GM21360 (cell line): ENCODE results near the gene AKR1C2.
"Not testable (repeated sequence)": the region's sequence is repeated elsewhere in the genome, so short reads cannot be mapped to it uniquely, and the experiment has no call there.

Experiments
- ATAC-seq: cut with Tn5 transposase; IDR thresholded peaks from one replicate; pipeline ENCODE4 v1.9.1; 2021; ENCODE audit warnings: mild to moderate bottlenecking, moderate library complexity; ENCODE audit not compliant: unreplicated experiment

The AKR1C2 gene

DNA sequence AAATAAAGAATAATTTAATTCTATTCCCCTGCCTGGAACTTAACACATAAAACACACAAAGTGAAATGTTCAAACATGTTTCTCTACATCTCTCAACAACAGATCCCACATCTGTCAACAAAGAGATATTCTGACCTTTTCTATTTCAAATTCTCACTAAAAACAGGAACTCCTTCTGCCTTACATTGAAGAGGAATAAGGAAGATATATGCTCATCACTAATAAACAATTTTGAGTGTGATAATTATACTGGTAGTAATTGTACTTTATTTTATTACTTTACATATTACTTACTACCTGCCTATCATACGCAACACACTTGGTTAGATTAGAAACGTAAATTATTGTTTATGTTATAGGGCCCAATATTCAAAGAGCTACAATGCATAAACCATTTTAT lies 13.4 kb downstream of the AKR1C2 start:
- ATAC-seq = no peak

DNA sequence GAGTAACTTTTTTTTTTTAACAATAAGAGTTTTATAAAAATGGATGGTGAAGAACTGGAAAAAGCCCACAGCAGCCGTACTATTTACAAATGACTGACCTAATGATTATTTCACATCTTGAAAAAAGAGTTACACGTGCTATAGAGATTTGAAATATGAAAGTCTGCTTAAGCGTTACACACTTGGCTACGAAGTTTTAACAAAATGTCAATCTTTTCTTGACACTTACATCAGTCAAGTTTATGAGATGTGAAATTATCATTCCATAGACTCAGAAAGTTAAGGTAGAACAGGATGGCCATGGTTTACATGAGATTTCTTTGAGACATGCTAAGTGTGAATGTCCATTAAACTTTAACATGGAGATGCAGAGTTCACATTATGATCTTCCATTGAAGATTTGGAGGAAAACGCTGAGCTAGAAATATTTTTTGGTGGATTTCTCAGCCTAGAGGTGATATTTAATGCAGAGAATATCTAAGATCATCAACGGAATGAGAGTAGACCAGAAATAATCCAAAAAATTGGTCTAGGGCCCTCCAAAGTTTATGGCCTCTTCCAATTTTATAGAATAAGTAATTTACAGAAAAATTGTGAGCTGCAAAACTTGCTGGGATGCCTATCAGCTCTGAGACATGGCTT lies 15.5 kb downstream of the AKR1C2 start:
- ATAC-seq = not testable (repeated sequence)

DNA sequence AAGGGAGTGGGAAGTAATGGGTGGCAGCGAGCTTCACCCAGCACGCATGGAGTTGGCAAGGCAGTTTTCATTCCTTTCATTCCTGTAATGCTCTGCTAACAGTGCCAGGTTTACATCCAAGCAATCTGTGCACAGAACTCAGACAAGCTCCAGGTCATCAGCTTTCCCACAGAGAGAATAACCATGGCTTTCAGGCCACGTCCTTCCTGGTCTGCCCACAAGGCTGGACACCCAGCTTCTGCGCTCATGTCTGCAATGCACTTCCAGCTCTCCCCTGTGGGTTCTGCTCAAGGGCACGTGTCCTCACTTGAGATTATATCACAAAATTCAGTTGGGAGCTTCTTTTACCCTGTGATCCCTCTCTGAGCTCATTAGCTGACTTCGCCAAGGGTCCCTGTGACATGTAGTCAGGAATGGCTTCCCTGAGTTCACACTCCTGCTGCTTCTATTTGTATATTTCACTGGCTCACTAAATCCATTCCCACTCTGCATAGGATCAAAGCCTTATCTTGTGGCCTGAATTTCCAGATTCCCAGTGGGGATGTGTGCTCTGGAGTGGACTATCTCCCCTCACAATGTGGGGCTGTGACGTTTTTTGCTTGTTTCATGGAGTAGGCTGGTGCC lies 18.6 kb downstream of the AKR1C2 start:
- ATAC-seq = no peak

DNA sequence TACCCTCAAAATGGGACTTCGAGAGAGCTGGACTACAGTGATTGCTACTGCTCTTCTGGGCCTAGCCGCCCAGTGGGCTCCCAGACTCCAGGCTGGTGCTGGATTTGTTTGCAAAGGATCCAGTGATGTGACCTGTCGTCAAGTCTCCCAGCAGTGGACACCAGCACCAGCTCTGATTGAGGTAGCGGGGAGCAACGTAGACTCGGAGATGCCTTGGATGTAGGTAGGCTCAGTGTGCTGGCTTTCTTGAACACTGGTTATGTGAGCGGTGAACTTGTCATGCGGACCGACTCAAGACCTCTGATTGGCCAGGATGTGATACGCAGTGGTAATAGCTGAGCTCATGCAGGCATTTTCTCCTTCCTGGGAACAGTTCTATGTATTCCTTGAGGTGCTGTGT lies 19.4 kb downstream of the AKR1C2 start:
- no peak for ATAC-seq

DNA sequence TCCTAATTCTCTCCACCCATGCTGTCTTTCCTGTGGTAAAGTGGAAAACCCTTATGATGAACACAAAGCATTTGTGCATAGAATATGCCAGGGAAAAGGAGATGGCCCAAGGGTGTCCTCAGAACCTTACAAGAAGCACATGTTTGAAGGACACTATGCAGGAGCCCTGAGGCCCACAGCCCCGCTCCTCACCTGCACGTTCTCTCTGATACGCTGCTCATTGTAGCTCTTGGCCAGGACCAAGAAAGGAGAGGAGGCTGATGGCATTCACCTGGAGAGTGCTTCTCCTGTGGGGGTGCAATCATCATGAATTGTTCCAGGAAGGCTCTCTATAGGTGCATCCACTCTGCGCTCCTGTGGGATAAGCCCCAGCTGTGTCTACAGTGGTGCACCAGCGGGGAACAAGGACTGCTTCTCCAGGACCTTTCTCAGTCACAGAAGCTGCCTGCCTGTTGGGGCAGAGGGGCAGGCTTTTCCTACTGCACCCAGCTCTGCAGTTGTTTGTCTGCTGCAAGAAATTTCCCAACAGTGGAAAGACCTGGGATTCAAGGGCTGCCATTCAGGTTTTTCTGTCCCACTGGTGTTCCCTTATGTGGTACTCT lies 19.9 kb downstream of the AKR1C2 start:
- ATAC-seq = no peak

DNA sequence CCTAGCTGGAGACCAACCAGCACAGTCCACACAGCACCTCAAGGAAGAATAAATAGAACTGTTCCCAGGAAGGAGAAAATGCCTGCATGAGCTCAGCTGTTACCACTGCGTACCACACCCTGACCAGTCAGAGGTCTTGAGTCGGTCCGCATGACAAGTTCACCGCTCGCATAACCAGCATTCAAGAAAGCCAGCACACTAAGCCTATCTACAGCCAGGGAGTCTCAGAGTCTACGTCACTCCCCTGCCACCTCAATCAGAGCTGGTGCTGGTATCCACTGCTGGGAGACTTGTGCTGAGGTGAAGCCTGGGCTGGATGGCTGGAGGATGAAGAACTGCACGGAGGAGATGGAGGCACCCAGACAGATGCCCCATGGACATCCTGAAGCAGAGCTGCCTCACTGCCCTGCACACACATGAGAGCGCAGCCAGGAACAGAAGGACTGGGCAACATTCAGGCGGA lies 20.9 kb downstream of the AKR1C2 start:
- ATAC-seq = no peak

DNA sequence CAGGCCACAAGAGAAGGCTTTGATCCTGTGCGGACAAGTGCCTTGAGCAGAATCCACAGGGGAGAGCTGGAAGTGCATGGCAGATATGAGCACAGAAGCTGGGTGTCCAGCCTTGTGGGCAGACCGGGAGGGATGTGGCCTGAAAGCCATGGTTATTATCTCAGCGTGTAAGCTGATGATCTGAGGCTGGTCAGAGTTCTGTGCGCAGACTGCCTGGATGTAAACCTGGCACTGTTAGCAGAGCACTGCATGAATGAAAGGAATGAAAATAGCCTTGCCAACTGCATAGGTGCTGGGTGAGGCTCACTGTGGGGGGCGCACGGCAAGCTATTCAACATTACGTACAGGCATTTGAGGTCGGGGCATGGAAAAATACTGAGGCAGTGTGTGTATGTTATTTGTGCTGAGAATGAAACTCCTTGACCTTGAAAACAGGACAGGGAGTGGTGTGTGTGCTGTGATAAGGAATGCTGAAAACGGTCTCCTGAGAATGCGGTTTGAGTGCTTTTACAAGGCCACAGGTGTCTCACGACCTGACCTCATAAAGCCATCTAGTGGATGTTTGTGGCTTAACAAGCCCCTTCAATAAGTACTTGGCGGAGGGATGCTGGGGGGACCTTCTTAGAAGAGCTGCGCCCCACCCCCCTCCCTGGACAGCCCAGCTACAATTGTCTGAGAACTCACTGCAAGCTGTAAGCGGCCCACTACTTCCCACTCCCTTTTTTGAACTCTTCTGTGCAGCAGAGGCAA lies 21.8 kb downstream of the AKR1C2 start:
- no peak for ATAC-seq

DNA sequence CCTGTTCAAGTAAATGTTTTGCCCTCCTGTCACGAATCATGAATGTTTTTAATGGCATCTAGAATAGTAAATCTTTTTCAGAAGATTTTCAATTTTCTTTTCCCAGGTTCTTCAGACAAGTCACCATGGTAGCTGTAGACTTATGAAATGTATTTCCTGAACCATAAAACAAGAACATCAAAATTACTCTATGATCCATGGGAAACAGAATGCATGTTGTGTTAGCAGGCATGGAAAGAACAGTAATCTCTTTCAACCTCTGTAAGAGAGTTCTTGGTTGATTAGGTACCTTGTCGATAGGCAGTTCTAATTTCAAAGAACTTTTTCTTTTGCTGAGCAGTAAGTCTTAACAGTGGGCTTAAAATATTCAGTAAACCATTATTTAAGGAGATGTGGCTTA lies 22.9 kb downstream of the AKR1C2 start:
- ATAC-seq = no peak

DNA sequence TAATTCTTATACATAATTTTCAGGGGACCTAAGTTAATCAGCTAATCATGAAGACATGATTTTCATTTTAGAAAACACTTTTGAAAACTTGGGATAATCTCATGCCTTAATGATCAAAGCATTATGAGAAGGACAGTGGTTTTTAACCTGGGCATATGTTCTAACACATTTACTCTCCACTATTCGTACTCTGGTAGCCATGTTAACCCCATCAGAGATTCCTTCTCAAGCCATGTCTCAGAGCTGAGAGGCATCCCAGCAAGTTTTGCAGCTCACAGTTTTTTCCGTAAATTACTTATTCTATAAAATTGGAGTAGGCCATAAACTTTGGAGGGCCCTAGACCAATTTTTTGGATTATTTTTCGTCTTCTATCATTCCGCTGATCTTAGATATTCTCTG lies 24.8 kb downstream of the AKR1C2 start:
- ATAC-seq = no peak

DNA sequence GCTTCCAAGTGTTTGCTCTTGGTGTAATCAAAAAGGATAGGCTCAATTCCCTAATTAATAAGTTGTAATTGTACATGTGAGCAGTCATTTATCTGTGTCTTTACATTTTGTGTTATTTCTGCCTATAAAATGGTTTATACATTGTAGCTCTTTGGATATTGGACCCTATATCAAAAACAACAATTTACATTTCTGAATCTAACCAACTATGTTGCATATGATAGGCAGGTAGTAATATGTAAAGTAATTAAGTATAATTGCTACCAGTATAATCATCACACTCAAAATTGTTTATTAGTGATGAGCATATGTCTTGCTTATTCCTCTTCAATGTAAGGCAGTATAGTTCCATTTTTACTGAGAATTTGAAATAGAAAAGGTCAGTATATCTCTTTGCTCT lies 26.6 kb downstream of the AKR1C2 start:
- ATAC-seq = no peak

DNA sequence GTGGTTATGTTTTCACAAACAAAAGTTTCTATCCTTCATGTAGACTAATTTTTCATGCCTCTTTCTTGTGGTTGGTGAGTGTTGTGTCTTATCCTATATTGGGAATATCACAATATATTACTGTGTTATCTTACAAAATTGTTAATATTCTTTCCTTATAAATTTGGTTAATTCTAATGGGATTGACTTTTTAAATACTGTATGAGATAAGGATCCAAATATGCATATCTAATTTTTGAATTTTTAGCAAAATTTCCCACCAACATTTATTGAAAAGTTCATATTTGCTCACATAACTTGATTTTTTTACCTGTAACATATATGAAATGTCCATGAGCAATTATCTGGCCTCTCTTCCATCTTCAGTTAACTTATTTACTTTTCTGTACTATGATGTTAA lies 29.3 kb downstream of the AKR1C2 start:
- ATAC-seq = not testable (repeated sequence)

DNA sequence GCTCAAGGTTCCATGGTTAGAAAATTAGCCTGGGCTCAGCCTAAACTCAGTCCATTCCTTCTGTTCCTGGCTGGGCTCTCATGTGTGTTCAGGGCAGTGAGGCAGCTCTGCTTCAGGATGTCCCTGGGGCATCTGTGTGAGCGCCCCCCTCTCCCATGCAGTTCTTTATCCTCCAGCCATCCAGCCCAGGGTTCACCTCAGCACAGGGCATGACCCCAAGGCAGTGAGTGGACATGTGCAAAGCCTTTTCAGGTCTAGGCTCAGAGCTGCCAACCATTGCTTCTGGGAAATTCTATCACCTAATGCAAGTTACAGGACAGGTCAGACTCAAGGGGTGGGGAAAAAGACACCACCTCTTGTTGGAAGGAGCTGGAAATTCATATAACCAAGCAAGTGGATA lies 30.4 kb downstream of the AKR1C2 start:
- not testable (repeated sequence) for ATAC-seq

DNA sequence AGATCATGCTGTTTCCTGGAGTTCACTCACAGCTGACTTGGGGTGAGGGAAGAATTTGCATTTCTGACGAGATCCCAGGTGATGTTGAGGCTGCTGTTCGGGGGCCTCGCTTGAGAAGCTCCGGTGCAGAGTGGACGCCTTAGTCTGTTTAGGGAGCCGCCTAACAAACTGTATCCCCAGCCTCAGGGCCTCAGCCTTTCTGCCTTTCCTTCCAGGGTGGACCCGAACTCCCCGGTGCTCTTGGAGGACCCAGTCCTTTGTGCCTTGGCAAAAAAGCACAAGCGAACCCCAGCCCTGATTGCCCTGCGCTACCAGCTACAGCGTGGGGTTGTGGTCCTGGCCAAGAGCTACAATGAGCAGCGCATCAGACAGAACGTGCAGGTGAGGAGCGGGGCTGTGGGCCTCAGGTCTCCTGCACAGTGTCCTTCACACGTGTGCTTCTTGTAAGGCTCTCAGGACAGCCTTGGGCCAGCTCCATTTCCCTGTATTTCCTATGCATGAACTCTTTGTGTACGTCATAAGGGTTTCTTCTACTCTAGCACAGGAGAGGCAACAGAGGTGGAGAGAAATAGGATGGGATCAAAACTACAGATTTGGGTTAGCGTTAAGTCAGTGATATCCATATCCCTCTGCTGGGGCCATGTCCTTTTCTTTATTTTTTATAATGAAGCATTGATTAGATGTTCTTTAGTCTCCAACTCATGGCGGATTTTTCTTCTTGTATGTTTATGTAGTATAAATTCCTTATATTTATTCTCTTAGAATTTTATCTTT lies 31.1 kb downstream of the AKR1C2 start:
- ATAC-seq = not testable (repeated sequence)

DNA sequence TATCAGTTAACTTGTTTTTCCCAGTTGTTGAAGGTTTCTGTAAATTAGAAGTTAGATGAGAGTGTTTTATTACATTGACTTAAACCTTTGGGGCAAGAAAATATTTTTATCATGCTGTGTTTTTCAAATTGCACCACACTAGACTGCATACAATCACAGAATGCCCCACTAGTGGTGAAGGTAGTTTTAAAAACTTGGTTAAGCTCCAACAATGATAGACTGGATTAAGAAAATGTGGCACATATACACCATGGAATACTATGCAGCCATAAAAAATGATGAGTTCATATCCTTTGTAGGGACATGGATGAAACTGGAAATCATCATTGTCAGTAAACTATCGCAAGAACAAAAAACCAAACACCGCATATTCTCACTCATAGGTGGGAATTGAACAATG lies 33.3 kb downstream of the AKR1C2 start:
- ATAC-seq = not testable (repeated sequence)

DNA sequence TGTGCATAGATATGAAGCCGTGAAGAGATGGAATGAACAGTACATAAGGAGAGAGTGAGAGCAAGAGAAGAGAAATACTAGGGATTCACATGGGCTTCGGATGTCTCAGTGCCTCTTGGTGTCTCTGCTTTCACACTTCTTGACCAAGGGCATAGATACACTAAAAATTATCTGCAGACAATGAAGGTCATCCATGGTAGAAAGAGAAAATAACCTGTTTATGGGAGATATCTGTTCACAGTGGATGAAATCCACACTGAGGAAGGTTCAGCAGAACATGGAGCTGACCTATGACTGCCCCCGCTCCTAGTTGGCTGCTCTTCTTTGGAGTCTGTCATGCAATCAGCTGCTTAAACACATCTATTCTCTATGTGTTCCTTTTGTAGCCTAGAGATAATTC lies 34.4 kb downstream of the AKR1C2 start:
- not testable (repeated sequence) for ATAC-seq

DNA sequence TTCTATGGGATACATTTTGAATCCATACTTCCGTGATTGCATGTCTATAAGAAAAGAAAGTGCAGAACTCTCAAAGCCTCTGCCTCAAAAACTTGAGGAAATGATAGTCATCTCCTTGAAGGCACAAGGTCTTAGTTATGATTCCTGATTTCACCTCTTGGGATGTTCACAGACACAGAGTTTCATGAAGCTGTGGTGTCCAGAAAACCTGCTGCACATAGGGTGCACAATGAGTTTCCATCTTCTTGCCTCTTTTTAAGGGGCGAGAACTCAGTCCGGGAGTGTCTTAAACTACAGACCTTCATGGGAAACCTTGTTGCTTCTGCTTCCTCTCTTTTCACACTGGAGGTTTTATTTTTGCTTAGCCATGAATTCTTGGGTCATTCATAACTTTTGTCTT lies 36.5 kb downstream of the AKR1C2 start:
- ATAC-seq = not testable (repeated sequence)

DNA sequence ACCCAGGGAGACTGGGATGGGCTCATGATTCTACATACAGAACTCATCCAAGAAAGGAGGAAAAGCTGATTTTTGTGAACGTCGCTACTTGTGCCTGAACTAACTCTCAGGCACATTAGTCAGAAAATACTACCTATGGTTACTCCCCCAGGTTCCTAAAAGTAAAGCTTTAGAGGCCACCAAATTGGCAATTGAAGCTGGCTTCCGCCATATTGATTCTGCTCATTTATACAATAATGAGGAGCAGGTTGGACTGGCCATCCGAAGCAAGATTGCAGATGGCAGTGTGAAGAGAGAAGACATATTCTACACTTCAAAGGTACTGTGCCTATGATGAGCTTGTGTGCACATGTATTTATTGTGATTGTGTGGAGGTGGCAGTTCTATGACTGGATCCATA lies 37.9 kb downstream of the AKR1C2 start:
- ATAC-seq = not testable (repeated sequence)

DNA sequence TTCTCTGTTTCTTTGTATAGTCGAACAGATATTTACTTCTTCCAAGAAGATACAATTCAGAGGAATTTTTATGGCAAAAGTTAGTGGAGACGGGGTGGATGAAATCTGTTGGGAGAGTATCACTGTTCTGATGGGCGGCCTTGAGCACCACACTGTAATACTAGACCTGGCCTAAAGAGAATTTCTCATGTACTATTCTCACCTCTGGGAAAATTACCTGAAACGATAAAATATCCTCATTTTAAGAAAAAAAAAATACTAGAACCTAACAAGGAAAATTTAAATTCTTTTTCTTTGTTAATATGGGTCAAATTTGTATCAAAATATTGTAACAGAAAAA lies 39.9 kb downstream of the AKR1C2 start:
- not testable (repeated sequence) for ATAC-seq

DNA sequence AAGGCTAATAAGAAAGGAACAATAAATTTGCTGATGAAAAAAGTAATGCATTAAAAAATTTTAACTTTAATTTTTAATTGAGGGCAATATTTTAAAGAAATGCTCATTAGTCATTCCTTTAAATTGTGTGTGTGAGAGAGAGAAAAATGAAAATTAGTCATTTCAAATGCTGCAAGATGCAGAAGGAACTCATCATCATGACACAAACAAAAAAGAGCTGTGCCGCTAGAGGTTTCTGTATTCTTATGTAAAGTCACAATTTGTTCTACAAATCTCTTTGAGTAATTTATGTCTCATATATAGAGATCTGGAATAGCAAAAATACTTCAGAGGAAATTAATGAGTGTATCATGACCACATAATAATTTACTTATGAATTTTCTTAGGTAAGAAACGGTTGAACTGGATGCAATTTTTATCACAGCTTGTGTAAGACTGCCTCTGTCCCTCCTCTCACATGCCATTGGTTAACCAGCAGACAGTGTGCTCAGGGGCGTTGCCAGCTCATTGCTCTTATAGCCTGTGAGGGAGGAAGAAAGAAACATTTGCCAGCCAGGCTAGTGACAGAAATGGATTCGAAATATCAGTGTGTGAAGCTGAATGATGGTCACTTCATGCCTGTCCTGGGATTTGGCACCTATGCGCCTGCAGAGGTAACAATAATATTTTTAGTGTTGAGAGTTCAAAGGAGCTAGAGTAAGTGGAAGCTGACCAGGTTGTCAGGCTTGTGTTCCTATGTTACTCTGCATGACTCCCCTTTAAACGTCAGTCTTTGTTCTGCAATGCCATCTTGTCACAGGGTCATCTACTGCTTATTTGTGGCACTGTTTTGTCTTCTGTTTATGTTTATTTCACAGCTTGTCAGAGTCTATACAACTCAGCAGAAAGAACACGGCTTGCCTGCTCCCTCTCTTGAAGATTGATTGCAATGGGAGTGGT lies 40.5 kb downstream of the AKR1C2 start, which contains the start of gene AKR1C1:
Gene AKR1C1, plus strand, starts transcription at position 540 of the 939 bp plus-strand sequence. Its CDS starts 30 bp downstream, at position 570.
- ATAC-seq = not testable (repeated sequence)

DNA sequence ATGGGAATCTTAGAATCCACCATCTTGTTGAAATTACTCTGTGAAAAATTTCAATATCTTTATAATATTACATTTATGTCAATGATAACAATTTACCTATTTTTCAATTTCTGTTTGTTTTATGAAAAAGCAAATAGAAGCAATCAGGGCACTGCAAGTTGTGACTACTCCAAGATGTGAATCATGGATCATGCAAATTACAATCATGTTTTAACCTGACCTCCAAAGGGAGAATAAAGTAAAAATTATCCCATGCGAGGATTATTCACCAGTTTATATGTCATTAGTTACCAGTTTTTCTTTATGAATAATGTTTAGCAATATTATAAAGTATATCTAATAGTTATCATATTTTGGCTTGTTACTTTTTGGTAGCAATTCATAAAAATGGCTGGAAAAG lies 41.3 kb downstream of the AKR1C2 start:
- ATAC-seq = not testable (repeated sequence)
